ENCODE measurements around the gene SLC15A2. TPM values are rescaled to one million over a fixed set of nuclear protein-coding genes. Genes with fewer than 3 reads are reported as not detected.

Gene SLC15A2
- total RNA-seq, 1 donor, result 0.18 TPM

GRCh38 chr3:121869736-121870135 lies 24.5 kb upstream of the SLC15A2 start:
- no peak for DNase-seq (ENCODE audit: low read depth)
- TF ChIP-seq CTCF (IDR thresholded peaks at IDR 0.05; ENCODE audit: insufficient read depth, low read length), result no peak
- H3K4me3 ChIP-seq (ENCODE audit: low read depth, low read length), result no peak overlapping the region

- DNase-seq (ENCODE audit: low read depth), result no peak
- TF ChIP-seq CTCF (IDR thresholded peaks at IDR 0.05; ENCODE audit: insufficient read depth, low read length), result no peak
- no peak overlapping the region for H3K4me3 ChIP-seq (ENCODE audit: low read depth, low read length)
Measured at GRCh38 chr3:121870717-121871116, 23.5 kb upstream of the SLC15A2 start.

- TF ChIP-seq CTCF (IDR thresholded peaks at IDR 0.05; ENCODE audit: insufficient read depth, low read length), result no peak
- no peak overlapping the region for H3K4me3 ChIP-seq (ENCODE audit: low read depth, low read length)
- DNase-seq (ENCODE audit: low read depth), result no peak
Measured at GRCh38 chr3:121871430-121871829, 22.8 kb upstream of the SLC15A2 start.

- no peak for DNase-seq (ENCODE audit: low read depth)
- no peak for TF ChIP-seq CTCF (IDR thresholded peaks at IDR 0.05; ENCODE audit: insufficient read depth, low read length)
- H3K4me3 ChIP-seq (ENCODE audit: low read depth, low read length), result no peak overlapping the region
Measured at GRCh38 chr3:121878411-121878810, 15.8 kb upstream of the SLC15A2 start.

- DNase-seq (ENCODE audit: low read depth), result peak; percentile 8
- TF ChIP-seq CTCF (IDR thresholded peaks at IDR 0.05; ENCODE audit: insufficient read depth, low read length), result peak; percentile 32
- H3K4me3 ChIP-seq (ENCODE audit: low read depth, low read length), result no peak overlapping the region
Measured at GRCh38 chr3:121883507-121883906, 10.7 kb upstream of the SLC15A2 start.

GRCh38 chr3:121885386-121885785 lies 8.8 kb upstream of the SLC15A2 start:
- H3K4me3 ChIP-seq (ENCODE audit: low read depth, low read length), result no peak overlapping the region
- peak; percentile 5 for DNase-seq (ENCODE audit: low read depth)
- TF ChIP-seq CTCF (IDR thresholded peaks at IDR 0.05; ENCODE audit: insufficient read depth, low read length), result no peak

- no peak for DNase-seq (ENCODE audit: low read depth)
- no peak overlapping the region for H3K4me3 ChIP-seq (ENCODE audit: low read depth, low read length)
- no peak for TF ChIP-seq CTCF (IDR thresholded peaks at IDR 0.05; ENCODE audit: insufficient read depth, low read length)
Measured at GRCh38 chr3:121895121-121895520, 920 bp downstream of the SLC15A2 start.
